Cardiac fibroblast (primary cell): ENCODE measurements around the gene MYH14.

Source experiments
- DNase-seq, 2 donors: peaks; one replicate each; pipeline versions ENCODE4 v3.0.0 to v3.0.0-alpha.2; 2010; ENCODE audit warnings: low read depth in 2 of 2
- H3K4me3 ChIP-seq, 2 donors: replicated peaks in 1 of 2; 1 replicate in 1 of 2; 2 replicates in 1 of 2; pipeline ENCODE4 v1.5.1; 2011; ENCODE audit warnings: low read depth in 2 of 2, low read length in 2 of 2, mild to moderate bottlenecking in 2 of 2, moderate library complexity in 1 of 2
- TF ChIP-seq, protein P1 (sequence below): IDR thresholded peaks from one replicate; pipeline ENCODE4 v1.5.1; 2011; ENCODE audit warnings: low read depth, mild to moderate bottlenecking, low read length, inconsistent platforms

MYH14 gene

GRCh38 chr19:50272263-50272897 lies 69.0 kb downstream of the MYH14 start:
- no peak overlapping the region for H3K4me3 ChIP-seq
- TF ChIP-seq, protein P1, sequence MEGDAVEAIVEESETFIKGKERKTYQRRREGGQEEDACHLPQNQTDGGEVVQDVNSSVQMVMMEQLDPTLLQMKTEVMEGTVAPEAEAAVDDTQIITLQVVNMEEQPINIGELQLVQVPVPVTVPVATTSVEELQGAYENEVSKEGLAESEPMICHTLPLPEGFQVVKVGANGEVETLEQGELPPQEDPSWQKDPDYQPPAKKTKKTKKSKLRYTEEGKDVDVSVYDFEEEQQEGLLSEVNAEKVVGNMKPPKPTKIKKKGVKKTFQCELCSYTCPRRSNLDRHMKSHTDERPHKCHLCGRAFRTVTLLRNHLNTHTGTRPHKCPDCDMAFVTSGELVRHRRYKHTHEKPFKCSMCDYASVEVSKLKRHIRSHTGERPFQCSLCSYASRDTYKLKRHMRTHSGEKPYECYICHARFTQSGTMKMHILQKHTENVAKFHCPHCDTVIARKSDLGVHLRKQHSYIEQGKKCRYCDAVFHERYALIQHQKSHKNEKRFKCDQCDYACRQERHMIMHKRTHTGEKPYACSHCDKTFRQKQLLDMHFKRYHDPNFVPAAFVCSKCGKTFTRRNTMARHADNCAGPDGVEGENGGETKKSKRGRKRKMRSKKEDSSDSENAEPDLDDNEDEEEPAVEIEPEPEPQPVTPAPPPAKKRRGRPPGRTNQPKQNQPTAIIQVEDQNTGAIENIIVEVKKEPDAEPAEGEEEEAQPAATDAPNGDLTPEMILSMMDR = no peak
- DNase-seq = no peak

DNA sequence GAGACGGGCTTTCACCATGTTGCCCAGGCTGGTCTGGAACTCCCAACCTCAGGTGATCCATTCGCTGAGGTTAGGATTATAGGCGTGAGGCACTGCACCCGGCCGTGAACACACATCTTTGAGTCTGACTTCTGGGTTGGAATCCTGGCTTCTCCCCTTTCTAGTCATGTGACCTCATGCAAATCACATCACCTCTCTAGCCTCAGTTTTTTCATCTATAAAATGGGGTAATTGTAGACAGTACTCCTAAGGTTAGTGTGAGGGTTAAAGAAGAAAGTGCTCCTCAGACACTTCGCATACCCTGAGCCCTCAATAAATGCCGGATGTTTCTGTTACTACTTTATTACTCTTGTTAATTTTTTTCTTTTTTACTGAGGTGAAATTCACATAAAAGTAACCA lies 70.4 kb downstream of the MYH14 start:
- no peak for DNase-seq
- no peak overlapping the region for H3K4me3 ChIP-seq
- TF ChIP-seq, protein P1 = no peak

GRCh38 chr19:50275577-50276368 lies 72.4 kb downstream of the MYH14 start:
- no peak overlapping the region for H3K4me3 ChIP-seq
- DNase-seq = no peak
- TF ChIP-seq, protein P1 = no peak

GRCh38 chr19:50276370-50277063 lies 73.1 kb downstream of the MYH14 start:
- no peak for DNase-seq

DNA sequence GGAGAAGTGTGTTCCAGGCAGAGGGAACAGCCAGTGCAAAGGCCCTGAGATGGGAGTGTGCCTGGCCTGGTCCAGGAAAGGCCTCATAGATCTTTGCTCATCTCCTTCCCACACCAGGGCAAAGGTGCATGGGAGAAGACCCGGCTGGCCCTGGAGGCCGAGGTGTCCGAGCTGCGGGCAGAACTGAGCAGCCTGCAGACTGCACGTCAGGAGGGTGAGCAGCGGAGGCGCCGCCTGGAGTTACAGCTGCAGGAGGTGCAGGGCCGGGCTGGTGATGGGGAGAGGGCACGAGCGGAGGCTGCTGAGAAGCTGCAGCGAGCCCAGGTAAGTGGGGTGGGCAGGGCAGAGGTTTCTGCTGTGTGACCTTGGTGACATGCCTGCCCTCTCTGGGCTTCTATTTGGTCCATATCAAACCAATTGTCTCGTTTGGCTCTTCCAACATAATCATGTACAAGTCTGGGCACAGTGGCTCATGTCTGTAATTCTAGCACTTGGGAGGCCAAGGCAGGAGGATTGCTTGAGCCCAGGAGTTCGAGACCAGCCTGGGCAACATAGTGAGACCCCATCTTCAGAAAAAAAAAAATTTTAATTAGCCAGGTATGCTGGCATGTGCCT lies 74.7 kb downstream of the MYH14 start:
- TF ChIP-seq, protein P1 = no peak
- DNase-seq = no peak
- H3K4me3 ChIP-seq = no peak overlapping the region

More at GRCh38 chr19:50276370-50277063, 73.1 kb downstream of the MYH14 start:
- TF ChIP-seq, protein P1 = no peak
- no peak overlapping the region for H3K4me3 ChIP-seq

DNA sequence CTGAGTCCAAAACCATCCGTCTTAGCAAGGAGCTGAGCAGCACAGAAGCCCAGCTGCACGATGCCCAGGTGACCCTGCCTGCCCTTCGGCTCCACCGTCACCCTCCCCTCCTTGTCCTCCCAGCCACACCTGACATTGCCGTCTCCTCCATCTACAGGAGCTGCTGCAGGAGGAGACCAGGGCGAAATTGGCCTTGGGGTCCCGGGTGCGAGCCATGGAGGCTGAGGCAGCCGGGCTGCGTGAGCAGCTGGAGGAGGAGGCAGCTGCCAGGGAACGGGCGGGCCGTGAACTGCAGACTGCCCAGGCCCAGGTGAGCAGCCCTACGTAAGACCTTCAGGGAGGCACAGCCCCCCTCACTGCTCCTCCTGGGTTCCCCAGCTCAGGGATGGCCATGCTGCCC lies 76.7 kb downstream of the MYH14 start:
- TF ChIP-seq, protein P1 = no peak
- no peak for DNase-seq
- H3K4me3 ChIP-seq = no peak overlapping the region
